Inflammatory macrophage treated with lipopolysaccharide for 4 hours (primary cell): ENCODE data around the gene NEU3.
"Not testable (repeated sequence)": the region's sequence is repeated elsewhere in the genome, so short reads cannot be mapped to it uniquely, and the experiment has no call there.

Experiments
- DNase-seq: peaks from one replicate; pipeline ENCODE4 v3.0.0-alpha.2; 2020

NEU3 gene

GRCh38 chr11:75031771-75032549 is 43.2 kb downstream of the NEU3 start:
- peak; percentile 57 for DNase-seq

DNA sequence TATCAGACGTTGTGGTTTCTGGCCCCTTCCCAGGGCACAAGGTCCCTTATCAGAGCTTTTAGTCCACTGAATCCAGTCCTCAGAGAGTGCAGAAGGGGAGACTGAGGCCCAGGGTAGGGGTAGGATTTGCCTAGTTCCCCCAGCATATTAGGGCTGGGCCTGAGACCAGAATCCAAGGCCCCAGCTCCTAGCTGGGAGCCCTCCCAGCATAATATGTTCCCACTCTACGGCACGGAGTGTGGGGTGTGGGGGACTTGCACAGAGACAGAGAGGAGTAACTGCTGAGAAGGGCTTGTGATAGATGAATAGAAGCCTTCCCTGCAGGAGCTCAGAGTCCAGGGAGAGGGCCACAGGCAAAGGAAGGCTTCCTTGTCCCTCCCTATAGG is 43.8 kb downstream of the NEU3 start:
- no peak for DNase-seq

GRCh38 chr11:75033916-75034315 is 45.2 kb downstream of the NEU3 start:
- DNase-seq = no peak

- peak; percentile 22 for DNase-seq
Observed at GRCh38 chr11:75035256-75035655, 46.5 kb downstream of the NEU3 start.

- DNase-seq = no peak
Observed at GRCh38 chr11:75035911-75036565, 47.3 kb downstream of the NEU3 start.

DNA sequence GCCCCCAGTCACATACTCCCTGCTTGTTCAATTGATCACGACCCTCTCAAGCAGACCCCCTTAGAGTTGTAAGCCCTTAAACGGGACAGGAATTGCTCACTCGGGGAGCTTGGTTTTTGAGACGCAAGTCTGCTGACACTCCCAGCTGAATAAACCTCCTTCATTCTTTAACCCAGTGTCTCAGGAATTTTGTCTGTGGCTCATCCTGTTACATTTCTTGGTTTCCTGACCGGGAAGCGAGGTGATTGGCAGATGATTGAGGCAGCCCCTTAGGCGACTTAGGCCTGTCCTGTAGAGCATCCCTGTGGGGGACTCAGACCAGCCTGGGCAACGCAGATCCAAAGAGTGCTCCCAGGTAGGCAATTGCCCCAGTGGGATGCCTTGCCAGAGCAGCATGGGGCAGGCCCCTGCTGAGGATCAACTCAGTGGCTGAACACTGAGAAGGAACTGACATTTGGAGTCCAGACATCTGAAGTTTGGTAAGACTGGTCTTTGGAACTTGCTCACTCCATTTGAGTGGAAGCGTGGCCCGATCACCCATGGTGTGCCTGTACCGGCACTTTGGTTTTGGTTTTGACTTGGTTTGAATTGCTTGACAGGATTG is 51.5 kb downstream of the NEU3 start:
- no peak for DNase-seq

DNA sequence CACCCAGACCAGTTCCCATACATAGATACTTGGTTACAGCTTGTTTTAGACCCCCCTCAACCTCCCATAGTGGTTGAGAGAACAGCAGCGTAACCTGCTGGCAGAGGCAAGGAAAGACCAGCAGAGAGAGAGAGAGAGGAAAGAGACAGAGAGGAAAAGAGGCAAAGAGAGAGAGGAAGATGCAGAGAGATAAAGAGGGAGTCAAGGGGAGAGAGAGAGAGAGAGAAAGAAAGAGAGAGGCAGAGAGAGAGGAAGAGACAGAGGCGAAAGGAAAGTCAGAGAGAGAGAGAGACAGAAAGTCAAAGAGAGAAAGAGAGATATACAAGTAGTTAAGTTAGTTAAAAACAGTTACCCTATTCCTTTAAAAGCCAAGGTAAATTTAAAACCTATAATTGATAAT is 52.5 kb downstream of the NEU3 start:
- no peak for DNase-seq

DNA sequence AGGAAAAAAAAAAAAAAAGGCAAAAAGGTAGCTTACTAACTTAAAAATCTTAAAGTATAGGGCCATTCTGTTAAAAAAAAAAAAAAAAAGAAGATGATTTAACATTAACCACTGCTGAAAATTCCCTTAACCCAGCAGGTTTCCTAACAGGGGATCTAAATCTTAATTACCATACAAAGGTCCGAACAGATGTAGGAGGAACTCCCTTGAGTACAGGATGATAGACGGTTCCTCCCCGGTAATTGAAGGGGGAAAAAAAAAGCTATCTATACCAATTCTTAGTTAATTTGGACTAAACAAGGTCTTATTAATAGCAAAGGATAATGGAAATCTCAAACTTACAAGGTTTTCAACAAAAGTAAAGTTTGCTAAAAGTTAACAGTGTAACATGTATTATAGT is 53.1 kb downstream of the NEU3 start:
- not testable (repeated sequence) for DNase-seq

DNA sequence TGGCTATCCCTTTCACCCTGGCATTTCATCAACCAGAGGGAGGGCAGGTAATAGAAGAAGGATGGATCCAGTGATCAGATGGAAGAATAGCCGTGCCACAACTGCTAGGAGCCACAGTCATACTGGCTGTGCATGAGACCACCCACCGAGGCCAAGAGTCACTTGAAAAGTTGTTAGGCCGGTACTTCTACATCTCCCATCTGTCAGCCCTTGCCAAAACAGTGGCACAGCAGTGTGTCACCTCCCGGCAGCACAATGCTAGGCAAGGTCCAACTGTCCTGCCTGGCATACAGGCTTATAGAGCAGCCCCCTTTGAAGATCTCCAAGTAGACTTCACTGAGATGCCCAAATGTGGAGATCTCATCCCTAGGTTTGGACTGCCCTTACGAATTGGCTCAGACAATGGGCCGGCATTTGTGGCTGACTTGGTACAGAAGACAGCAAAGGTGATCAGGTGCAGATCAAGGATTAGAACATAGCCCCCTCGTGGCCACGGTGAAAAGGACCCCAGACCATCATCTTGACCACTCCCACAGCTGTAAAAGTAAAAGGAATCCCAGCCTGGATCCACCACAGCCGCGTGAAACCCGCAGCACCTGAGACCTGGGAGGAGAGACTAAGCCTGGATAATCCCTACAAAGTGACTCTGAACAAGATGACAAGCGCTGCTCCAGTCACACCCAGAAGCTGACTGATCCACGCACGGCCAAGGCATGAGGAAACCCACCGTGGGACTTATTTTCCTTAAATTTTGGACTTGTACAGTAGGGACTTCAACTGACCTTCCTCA is 55.8 kb downstream of the NEU3 start:
- DNase-seq = not testable (repeated sequence)

DNA sequence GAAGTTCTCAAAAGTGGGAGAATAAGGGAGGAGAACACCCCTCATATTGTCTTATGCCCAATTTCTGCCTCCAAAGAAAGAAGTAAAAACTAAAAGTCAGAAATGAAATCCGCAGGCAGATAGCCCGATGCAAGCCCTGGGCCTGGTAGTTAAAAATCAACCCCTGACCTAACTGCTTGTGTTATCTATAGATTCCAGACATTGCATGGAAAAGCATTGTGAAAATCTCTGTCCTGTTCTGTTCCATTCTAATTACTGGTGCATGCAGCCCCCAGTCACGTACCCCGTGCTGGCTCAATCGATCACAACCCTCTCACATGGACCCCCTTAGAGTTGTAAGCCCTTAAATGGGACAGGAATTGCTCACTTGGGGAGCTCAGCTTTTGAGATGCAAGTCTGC is 57.9 kb downstream of the NEU3 start:
- not testable (repeated sequence) for DNase-seq

DNA sequence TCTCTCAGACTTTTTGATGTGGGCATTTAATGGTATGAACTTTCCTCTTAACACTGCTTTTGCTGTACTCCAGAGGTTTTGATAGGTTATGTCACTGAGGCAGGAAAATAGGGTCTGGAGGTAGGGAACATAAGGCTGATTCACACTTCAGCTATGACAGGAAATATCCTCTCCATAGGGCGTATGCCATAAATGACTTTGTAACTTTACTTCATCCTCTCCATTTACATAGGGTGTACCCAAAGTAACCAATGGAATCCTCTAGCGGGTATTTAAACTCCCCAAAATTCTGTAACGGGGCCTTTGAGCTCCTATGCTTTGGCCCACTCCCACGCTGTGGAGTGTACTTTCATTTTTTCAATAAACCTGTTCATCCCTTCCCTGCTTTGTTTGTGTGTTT is 58.5 kb downstream of the NEU3 start:
- DNase-seq = no peak

- DNase-seq = not testable (repeated sequence)
Observed at GRCh38 chr11:75049501-75050266, 61.0 kb downstream of the NEU3 start.

DNA sequence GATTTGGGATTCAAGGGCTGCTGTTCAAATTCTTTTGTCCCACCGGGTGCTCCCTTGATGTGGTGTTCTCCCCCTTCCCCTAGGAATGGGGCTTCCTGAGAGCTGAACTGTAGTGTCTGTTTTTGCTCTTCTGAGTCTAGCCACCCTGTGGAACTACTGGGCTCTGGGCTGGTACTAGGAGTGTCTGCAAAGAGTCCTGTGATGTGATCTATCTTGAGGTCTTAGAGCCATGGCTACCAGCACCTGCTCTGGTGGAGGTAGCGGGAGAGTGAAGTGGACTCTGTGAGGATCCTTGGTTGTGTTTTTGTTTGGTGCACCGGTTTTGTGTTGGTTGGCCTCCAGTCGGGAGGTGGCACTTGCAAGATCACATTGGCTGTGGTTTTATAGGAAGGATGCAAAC is 61.8 kb downstream of the NEU3 start:
- no peak for DNase-seq

- DNase-seq = no peak
Observed at GRCh38 chr11:75051043-75051442, 62.3 kb downstream of the NEU3 start.

GRCh38 chr11:75052457-75052856 is 63.7 kb downstream of the NEU3 start:
- no peak for DNase-seq

GRCh38 chr11:75055511-75055910 is 66.8 kb downstream of the NEU3 start:
- peak; percentile 51 for DNase-seq

- DNase-seq = peak; percentile 45
Observed at GRCh38 chr11:75056814-75057213, 68.1 kb downstream of the NEU3 start.

- no peak for DNase-seq
Observed at GRCh38 chr11:75059299-75059698, 70.6 kb downstream of the NEU3 start.

DNA sequence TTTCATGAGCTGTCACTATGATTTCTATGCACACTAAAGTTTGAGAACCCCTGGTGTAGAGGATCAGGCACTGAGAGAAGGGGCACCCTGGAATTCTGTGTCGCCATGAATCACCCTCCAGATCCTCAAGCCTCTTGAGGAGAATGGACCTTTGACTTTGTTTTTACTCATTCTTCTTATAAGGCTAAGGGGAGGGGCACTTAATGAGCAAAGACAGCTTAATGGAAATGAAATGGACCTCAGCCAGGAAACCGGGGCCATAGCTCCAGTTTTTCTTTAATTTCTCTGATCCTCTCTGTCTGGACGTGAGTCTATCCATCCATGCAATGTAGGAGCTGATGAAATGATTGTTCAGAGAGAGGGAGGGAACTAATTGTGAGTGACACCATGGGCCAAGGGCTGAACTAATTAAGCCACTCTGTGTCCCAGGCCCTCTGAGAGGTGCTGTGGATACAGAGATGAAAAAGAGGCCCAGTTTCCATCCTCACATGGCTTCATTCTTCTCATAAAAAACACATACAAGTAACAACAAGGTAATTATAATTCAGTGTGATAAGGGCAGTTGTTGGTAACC is 75.1 kb downstream of the NEU3 start:
- DNase-seq = no peak

DNA sequence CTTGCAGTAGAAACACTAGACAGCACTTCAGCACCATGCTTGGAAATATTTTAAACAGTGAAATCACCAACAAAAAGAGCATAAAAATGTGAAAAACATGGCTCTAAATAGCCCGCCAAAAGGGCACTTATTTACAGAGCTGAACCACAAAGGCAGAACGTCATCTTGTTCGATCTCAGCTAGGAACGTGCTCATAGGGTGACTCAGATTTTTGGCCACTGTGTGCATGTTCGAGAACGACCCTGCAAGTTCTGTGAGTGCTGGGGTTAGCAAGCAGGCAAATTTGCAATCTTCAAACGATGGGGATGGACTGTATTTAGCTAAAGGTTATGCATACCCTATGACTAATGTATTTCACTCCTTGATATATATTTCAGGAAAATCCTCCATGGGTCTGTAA is 77.3 kb downstream of the NEU3 start:
- no peak for DNase-seq
